ENCODE measurements around the gene BCAR1.
"Not testable (repeated sequence)": the region's sequence is repeated elsewhere in the genome, so short reads cannot be mapped to it uniquely, and the experiment has no call there.

BCAR1 gene

DNA sequence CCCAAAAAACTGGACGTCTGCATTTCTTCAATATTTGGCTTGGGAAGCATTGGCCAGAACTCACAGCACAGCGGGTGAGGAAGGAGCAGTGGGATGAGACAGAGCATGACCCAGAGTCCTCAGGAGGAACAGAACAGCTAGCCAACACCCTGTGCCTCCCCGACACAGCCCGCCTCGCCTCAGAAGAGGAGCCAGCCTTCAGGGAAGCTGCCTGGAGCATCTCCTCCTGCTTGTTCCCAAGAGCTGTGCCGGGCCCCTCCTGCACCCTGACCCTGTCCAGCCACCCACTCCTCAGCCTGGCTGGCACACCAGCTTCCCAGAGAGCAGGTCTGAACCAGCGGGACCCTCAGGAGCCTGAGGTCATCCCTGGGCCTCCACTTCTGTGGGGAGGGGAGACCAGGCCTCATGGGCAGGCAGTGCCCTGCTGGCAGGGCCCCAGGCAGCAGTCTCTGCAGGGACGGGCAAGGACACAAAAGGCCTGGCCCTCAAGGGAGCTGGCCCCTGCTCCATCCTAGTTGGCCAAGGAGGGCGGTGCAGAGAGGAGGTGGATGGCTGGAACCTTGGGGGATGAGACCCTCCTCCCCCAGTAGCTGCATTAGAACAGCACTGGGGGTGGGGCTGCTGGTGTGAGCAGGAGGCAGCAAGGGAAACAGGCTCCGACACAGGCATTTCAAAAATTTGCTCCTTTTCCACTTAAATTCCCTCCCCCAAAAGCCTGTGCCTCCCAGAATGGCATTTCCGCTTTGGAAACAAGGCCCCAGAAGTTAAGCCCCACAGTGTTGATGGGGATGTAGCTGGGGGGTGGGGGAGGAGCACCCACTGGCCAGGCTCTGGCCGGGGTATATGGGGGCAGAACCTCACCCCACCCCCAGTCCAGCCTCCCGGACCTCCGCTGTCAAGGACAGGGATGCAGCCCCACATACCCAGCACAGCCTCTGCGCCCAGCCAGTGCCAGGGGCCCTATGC, 1.8 kb upstream of the BCAR1 start:
- DNase-seq, result no peak

- DNase-seq, result no peak
Measured at GRCh38 chr16:75252049-75252864, 833 bp upstream of the BCAR1 start.

GRCh38 chr16:75250809-75251279, 580 bp downstream of the BCAR1 start:
- DNase-seq, result no peak

GRCh38 chr16:75250089-75250808, 1.2 kb downstream of the BCAR1 start:
- DNase-seq, result no peak

- no peak for DNase-seq
Measured at GRCh38 chr16:75249441-75249840, 2.0 kb downstream of the BCAR1 start.

DNA sequence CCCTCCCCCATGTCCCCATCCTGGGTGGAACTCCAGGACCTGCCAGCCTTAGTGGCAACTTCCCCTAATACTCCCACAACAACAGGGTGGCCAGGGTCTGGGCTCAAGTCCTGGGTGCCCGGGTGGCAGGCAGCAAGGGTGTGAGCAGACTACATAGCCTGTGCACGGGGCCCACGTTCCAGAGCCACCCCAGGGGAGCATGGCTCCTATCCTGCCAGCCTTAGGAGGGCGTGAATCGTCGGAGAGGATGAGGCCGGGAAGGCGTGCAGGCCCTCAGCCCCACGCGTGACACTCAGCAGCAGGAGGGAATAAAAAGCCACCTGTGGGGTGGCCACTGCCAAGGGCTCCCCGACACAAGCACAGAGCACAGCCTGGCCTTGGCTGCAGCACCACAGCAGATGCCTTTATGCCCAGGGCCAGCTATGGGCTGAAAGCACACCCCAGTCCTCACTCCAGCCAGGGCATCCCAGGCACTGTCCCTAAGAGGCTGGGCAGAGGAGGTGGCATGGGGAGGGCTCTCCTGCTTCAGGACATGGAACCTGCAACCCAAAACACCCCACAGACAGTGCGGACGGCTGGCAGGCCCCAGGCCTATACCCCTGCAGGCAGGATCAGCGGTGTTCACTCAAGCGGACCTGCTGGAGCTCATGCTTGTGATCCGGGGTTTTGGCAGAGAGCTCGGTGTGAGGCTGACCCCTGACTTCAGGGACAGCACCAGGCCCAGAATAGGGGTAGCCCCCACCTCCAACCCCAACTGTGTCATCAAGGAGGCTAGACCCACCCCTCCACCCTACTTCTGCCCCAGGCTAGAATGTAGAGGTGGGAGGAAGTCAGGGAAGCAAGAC, 2.7 kb downstream of the BCAR1 start:
- DNase-seq, result no peak

DNA sequence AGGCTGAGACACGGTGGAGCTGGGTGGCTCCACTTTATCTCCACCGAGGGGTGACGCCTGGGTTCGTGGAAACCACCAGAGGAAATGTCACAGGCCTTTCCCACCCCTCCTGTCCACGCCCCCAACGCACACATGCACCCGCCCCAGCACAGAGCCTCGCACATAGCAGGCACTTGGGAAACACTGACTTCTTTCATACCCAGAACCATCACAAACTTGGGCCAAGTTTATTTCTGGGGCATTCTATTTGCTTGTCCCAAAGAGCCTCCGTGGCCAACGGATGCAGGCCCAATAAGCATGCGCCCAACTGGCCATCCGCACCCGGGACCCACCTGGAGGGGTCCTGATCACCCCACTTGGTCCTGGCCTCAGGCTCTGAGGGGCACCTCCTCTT, 3.3 kb downstream of the BCAR1 start:
- no peak for DNase-seq

DNA sequence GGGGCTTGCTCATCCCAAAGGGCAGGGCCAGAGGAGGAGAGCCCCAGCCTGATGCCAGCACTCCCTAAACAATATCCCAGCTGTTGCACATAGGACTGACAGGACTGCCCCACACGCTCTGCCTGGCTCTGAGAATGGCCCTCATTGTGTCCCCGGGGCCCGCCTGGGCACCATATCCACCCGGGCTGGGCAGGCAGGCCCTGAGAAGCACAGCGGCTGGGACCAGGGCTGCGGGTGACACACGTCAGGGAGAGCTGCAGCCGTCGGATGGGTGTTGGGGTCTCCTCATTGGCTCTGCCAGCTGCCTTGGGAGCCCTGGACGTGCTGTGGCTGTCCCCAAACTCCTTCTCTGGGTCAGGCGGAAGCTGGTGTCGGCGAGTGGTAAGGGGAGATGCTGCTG, 4.2 kb downstream of the BCAR1 start:
- DNase-seq, result no peak

- DNase-seq, result no peak
Measured at GRCh38 chr16:75246504-75247205, 4.8 kb downstream of the BCAR1 start.

DNA sequence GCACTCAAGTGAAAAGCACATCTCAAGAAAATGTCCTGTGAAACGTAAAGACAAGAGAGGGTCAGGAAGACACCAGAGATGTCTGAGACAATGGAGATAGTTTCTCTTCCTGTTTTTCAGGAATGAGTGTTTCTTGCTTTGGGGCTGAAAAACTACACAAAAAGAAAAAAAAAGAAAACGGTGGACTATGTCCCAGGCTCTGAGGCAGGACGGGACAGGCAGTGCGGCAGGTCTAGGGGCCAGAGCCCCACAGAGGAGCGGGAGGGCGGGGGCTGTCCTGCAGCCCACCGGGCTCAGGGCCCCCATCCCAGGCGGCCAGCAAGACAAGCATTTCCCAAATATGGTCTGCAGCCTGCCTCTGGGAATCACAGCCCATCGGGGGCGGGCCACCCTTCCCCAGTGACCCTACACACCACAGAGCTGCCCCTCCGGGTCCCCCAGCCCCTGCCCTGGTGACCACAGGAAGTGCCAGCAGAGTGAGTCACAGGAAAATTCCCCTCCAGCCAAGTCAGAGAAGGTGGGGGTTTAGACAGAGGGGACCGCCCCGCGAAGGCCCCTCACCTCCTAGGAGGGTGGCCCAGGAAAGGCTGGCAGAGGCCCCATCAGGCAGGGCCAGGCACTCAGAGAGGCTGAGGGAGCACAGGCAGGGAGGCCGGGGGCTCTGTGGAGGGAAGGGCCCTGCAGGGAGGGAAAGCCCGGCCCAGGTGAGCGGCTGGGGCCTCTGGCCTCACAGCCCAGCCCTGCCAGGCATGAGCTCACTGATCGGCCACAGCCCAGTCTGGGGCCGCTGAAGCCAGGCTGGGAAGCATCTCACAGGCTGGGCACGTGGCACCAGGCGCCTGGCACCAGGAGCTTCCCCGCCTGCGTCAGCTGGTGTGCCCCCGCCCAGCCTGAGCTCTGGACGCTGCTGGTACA, 6.3 kb downstream of the BCAR1 start:
- no peak for DNase-seq

DNA sequence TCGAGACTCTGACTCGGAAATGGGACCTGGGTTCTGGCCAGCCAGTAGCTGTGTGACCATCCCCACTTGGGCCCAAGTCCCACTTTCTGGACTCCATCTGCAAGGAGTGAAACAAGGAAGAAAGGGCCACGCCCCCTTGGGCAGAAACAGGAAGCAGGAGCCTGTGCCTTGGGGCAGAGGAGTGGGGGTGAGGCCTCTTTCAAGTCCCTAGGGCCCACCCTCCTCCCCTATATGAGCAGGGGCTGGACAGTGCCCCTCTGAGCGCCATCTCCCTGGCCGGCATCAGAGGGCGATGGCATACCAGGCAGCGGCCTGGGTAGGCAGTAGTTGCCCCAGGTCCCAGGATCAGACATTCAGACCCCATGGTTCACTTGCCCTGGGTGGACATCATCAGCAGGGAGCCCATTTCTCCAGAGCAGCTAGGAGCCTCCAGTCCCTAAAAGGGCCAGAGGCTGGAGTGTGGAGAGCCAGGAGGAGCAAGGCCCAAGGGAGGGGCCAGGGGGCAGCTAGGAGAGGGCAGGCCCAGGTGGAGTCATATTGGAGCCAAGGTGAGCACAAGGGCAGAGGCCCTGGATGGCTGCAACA, 7.1 kb downstream of the BCAR1 start:
- DNase-seq, result no peak

DNA sequence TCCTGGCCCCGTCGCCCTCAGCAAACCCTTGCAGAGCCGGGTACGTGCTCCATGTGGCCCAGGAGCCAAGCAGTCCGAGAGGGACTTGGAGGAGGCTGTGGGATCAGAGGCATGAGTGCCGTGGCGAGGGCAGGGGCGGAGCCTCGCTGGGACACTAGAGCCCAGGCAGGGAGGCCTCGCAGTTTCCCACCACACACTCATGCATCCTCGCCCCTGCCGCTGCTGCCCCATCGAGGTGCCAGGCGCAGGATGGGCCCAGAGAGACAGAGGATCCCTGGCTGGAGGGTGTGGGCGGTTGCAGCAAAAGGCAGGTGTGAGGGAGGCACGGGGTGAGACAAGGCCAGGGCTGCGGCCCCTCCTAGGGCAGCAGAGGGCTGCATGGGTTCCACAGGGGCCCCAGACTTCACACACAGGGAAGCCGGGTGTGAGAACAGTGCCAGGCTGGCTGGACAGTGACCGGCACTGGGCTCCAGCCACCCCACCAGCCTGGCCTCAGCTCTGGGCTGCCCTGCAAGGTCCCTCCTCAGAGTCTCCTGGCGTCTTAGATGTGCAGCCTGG, 7.7 kb downstream of the BCAR1 start:
- no peak for DNase-seq

DNA sequence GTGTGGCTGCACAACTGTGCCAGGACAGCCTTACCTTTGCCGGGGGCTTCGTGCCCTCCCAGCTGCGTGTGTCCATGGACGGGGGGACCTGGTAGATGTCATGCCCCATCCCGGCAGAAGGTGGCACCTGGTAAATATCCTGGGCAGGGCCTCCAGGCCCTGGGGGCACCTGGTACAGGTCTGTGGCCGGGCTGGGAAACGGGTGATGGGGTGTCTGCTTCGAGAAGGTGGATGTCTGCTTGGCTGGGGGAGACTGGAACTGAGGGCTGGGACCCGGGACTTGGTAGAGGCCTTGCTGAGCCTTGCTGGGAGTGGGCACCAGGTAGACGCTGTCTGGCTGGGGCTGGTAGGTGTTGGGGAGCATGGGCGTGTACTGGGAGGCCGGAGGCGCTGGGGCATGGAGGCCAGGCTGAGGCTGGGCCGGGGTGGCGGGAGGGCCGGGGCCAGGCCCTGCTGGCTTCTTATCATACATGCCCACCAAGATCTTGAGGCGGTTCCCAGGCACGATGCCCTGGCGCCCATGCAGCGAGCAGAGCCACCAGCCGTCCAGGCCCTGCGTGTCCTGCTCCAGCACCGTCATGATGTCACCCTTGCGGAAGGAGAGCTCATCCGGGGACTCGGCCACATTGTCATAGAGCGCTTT, 8.9 kb downstream of the BCAR1 start:
- not testable (repeated sequence) for DNase-seq

DNA sequence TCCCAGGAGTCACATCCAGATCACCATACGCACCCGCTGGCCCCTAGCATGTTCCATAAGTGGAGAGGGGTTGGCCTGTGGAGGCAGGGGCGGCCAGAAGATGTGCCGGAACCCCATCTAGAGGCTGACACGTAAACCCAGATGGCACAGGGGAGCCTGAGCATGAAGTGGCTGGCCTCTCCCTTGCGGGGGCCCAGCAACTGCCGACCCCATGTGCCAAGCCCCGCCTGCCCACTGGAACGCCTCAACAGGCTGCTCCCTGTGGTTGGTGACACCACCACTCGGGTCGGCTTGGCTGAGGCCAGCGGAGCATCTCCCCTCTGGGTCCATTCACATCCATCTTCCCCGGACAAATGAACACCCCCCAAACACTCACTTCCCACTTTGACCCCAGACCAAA, 9.5 kb downstream of the BCAR1 start:
- DNase-seq, result no peak

DNA sequence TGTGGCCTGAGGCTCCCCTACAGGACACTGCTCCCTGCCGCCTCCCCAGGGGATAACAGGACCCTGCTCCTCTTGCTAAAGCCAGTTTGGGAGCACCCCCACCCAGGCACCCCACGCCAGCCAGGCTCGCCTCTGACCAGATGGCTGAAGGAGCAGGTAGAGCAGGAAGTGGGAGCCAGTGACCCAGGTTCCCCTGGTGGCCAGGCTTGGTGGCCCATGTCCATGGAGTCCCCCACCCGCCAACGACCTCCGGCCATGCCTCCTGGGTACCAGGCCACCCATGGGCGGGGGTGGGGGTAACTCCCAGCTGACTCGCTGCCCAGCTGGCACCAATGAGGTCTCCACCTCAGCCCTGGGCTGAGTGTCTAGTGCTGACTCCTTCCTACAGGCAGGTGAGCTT, 10.0 kb downstream of the BCAR1 start:
- DNase-seq, result no peak

GRCh38 chr16:75240633-75241032, 10.8 kb downstream of the BCAR1 start:
- not testable (repeated sequence) for DNase-seq

DNA sequence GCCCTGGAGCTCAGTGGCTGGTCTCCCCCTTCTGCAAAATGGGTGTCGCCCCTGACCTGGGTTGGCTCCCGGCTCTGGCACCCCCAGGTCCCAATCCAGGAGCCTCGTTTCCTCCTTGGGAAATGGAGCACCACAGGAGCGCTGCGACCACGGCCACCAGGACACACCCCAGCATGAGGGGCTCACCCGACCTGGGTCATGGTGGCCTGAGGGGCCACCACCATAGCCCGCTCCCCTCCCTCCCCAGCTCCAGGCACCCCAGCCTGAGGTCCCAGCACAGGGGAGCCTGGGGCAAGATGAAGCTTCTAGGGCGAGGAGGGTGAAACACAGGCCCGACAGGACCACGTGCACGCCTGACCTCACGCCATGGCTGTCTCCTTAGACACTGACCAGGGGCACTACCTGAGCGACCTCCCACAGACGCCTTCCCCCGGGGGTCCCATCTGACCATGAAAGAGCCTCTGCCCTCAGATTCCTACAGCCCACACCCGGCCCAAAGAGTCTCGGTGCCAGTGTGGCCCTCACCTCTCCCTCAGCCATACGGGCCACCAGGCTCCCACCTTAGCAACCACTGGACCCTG, 11.8 kb downstream of the BCAR1 start:
- DNase-seq, result no peak

- peak; percentile 39 for DNase-seq
Measured at GRCh38 chr16:75238853-75239541, 12.4 kb downstream of the BCAR1 start.
